GM03348 (cell line): ENCODE results near the gene VAC14.
"Not testable (repeated sequence)": the region's sequence is repeated elsewhere in the genome, so short reads cannot be mapped to it uniquely, and the experiment has no call there.

ENCODE experiments used
- DNase-seq: peaks from one replicate; pipeline ENCODE4 v3.0.0; 2012; ENCODE audit warnings: low spot score

The VAC14 gene

GRCh38 chr16:70800781-70801480 is at the start of gene VAC14:
Gene VAC14 (minus strand): TSS chr16:70801158. CDS start chr16:70800900, 258 bp downstream.
- peak; percentile 95 for DNase-seq

GRCh38 chr16:70823498-70824118 is 22.6 kb upstream of the VAC14 start:
- not testable (repeated sequence) for DNase-seq

- not testable (repeated sequence) for DNase-seq
These were observed 21.8 kb upstream of the VAC14 start for GRCh38 chr16:70822734-70823133.

- not testable (repeated sequence) for DNase-seq
These were observed 17.1 kb upstream of the VAC14 start for GRCh38 chr16:70818088-70818487.

- no peak for DNase-seq
These were observed 8.6 kb upstream of the VAC14 start for GRCh38 chr16:70809392-70810060.

GRCh38 chr16:70808371-70808770 is 7.4 kb upstream of the VAC14 start:
- DNase-seq, result no peak

GRCh38 chr16:70805787-70806186 is 4.8 kb upstream of the VAC14 start:
- DNase-seq, result peak; percentile 77

- DNase-seq, result no peak
These were observed 4.4 kb upstream of the VAC14 start for GRCh38 chr16:70805380-70805779.

- no peak for DNase-seq
These were observed 3.8 kb upstream of the VAC14 start for GRCh38 chr16:70804734-70805169.

- DNase-seq, result peak; percentile 81
These were observed 3.3 kb upstream of the VAC14 start for GRCh38 chr16:70804153-70804733.

GRCh38 chr16:70803319-70803718 is 2.4 kb upstream of the VAC14 start:
- DNase-seq, result peak; percentile 35

GRCh38 chr16:70801611-70802010 is 653 bp upstream of the VAC14 start:
- DNase-seq, result no peak

- no peak for DNase-seq
These were observed 647 bp downstream of the VAC14 start for GRCh38 chr16:70800311-70800710.

- no peak for DNase-seq
These were observed 4.7 kb downstream of the VAC14 start for GRCh38 chr16:70796301-70796700.

GRCh38 chr16:70795296-70795912 is 5.6 kb downstream of the VAC14 start:
- DNase-seq, result no peak

GRCh38 chr16:70793851-70794502 is 7.0 kb downstream of the VAC14 start:
- no peak for DNase-seq

GRCh38 chr16:70790815-70791214 is 10.1 kb downstream of the VAC14 start:
- DNase-seq, result no peak

- DNase-seq, result no peak
These were observed 11.1 kb downstream of the VAC14 start for GRCh38 chr16:70789595-70790447.

GRCh38 chr16:70788668-70789594 is 12.0 kb downstream of the VAC14 start:
- peak; percentile 48 for DNase-seq
